GM20000 (cell line): ENCODE measurements around the gene OR5H6.
A peak's percentile ranks its signal among the peaks of the same experiment; 100 is the strongest.
"Not testable (repeated sequence)": the region's sequence is repeated elsewhere in the genome, so short reads cannot be mapped to it uniquely, and the experiment has no call there.

Experiments used
- DNase-seq: peaks from one replicate; pipeline ENCODE4 v3.0.0; 2012; ENCODE audit warnings: low spot score
- TF ChIP-seq, protein P1 (sequence below): IDR thresholded peaks from 2 replicates; pipeline ENCODE4 v1.5.1; 2012; ENCODE audit warnings: mild to moderate bottlenecking, control low read depth; ENCODE audit errors: extremely low read depth, missing control alignments

OR5H6 gene

DNA sequence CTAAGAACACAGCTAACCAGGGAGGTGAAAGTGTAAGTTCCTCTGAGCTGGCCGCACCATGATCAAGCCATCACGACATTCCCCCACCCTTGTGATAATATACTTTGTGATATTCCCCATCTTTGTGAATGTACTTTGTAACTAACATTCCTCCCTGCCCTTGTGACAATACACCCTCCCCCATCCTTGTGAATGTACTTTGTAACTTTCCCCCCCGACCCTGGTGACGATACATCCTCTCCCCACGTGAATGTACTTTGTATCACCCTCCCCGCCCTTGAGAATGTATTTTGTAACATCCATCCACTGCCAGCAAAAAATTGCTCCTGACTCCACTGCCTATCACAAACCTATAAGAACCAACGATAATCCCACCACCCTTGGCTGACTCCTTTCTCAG, 20.2 kb upstream of the OR5H6 start:
- TF ChIP-seq, protein P1, sequence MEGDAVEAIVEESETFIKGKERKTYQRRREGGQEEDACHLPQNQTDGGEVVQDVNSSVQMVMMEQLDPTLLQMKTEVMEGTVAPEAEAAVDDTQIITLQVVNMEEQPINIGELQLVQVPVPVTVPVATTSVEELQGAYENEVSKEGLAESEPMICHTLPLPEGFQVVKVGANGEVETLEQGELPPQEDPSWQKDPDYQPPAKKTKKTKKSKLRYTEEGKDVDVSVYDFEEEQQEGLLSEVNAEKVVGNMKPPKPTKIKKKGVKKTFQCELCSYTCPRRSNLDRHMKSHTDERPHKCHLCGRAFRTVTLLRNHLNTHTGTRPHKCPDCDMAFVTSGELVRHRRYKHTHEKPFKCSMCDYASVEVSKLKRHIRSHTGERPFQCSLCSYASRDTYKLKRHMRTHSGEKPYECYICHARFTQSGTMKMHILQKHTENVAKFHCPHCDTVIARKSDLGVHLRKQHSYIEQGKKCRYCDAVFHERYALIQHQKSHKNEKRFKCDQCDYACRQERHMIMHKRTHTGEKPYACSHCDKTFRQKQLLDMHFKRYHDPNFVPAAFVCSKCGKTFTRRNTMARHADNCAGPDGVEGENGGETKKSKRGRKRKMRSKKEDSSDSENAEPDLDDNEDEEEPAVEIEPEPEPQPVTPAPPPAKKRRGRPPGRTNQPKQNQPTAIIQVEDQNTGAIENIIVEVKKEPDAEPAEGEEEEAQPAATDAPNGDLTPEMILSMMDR: no peak
- DNase-seq: no peak

DNA sequence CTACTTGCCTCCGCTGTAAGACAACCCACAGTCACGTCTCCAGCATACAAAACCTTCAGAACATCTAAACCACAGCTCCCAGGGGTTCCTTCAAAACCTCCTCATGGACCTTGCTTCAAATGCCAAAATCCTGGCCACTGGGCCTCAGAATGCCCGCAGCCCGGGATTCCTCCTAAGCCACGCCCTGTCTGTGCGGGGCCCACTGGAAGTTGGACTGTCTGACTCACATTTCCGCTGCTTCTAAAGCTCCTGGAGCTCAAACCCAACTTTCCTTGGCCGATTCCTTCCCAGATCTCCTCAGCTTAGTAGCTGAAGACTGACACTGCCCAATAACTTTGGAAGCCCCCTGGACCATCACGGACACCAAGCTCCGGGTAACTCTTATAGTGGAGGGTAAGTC, 17.9 kb upstream of the OR5H6 start:
- TF ChIP-seq, protein P1: no peak
- no peak for DNase-seq

GRCh38 chr3:98256026-98256425, 8.0 kb upstream of the OR5H6 start:
- not testable (repeated sequence) for DNase-seq

- no peak for DNase-seq
- TF ChIP-seq, protein P1: peak; percentile 18
Observed at GRCh38 chr3:98259707-98260106, 4.3 kb upstream of the OR5H6 start.

DNA sequence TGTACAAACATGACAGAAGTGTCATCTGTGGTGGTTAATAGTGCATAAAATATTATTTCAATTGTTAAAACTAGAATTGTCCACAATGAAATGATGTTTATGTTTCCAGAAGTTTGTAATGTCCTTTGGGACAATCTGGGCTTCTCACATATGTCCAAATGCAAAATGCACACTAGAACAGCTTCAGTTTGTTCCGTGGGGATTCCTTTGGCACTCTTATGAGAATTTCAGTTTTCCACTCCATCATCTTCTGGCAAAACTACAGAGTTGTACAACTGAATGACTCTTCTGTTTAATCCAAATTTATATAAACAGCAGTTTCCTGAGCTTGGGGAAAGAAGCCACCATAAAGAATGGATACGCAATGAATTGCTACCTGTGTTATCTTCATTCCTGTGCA, 2.0 kb upstream of the OR5H6 start:
- TF ChIP-seq, protein P1: no peak

DNA sequence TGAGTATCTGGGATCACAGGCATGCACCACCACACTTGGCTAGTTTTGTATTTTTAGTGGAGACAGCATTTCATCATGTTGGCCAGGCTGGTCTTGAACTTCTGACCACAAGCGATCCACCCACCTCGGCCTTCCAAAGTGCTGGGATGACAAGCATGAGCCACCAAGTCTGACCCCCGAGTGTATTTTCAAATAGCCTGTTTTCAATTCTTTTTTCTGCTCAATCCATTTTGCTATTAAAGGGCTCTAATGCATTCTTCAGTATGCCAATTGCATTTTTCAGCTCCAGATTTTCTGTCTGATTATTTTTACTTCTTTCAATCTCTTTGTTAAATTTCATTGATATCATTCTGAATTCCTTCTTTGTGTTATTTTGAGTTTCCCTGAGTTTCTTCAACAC, 5.8 kb downstream of the OR5H6 start:
- TF ChIP-seq, protein P1: no peak
- no peak for DNase-seq

More for the DNA sequence above, 2.0 kb upstream of the OR5H6 start:
- no peak for DNase-seq

GRCh38 chr3:98272126-98272525, 8.1 kb downstream of the OR5H6 start:
- TF ChIP-seq, protein P1: no peak
- no peak for DNase-seq

- TF ChIP-seq, protein P1: no peak
- DNase-seq: no peak
Observed at GRCh38 chr3:98274914-98275313, 10.9 kb downstream of the OR5H6 start.
